ENCODE data around the gene IGF2. TPM values are rescaled to one million over a fixed set of nuclear protein-coding genes. Genes with fewer than 3 reads are reported as not detected.

IGF2 gene
- total RNA-seq, 2 experiments from 2014 or later = 0.91 TPM; not detected in 1

- no peaks in the 10 kb centered on the region for H3K27me3 Mint-ChIP-seq
- no peaks in the 10 kb centered on the region for H3K36me3 Mint-ChIP-seq
- CTCF ChIA-PET = no interaction called here
- no peak for DNase-seq
- no peak overlapping the region for H3K27ac Mint-ChIP-seq
- no peaks in the 10 kb centered on the region for H3K9me3 Mint-ChIP-seq (ENCODE audit: low read depth)
- no peaks in the 10 kb centered on the region for H3K4me1 Mint-ChIP-seq
- ATAC-seq = no peak
- no peak overlapping the region for H3K4me3 Mint-ChIP-seq
Observed at GRCh38 chr11:2177076-2177475, 37.9 kb upstream of the IGF2 start.

- no peak for ATAC-seq
- Mint-ChIP-seq H3K9me3 (ENCODE audit: low read depth) (no peaks in the 10 kb centered on the region), H3K27me3 (no peaks in the 10 kb centered on the region), H3K4me3 (no peak overlapping the region), H3K4me1 (no peaks in the 10 kb centered on the region), H3K36me3 (no peaks in the 10 kb centered on the region), H3K27ac (no peak overlapping the region)
- no peak for DNase-seq
- CTCF ChIA-PET = no interaction called here
Observed at GRCh38 chr11:2176389-2176900, 37.3 kb upstream of the IGF2 start.

GRCh38 chr11:2175659-2176058, 36.5 kb upstream of the IGF2 start:
- no peaks in the 10 kb centered on the region for H3K9me3 Mint-ChIP-seq (ENCODE audit: low read depth)
- CTCF ChIA-PET = interaction anchor here (1.1 kb wide), 1 partner anchor 24 kb away, joined by 3 read pairs; no protein-coding TSS in a partner anchor
- no peak overlapping the region for H3K4me3 Mint-ChIP-seq
- H3K27me3 Mint-ChIP-seq = no peaks in the 10 kb centered on the region
- ATAC-seq (no peak), DNase-seq (no peak)
- H3K36me3 Mint-ChIP-seq = no peaks in the 10 kb centered on the region
- no peak overlapping the region for H3K27ac Mint-ChIP-seq
- no peaks in the 10 kb centered on the region for H3K4me1 Mint-ChIP-seq

- no peaks in the 10 kb centered on the region for H3K9me3 Mint-ChIP-seq (ENCODE audit: low read depth)
- CTCF ChIA-PET = no interaction called here
- no peaks in the 10 kb centered on the region for H3K4me1 Mint-ChIP-seq
- no peak overlapping the region for H3K4me3 Mint-ChIP-seq
- no peak overlapping the region for H3K27ac Mint-ChIP-seq
- no peaks in the 10 kb centered on the region for H3K27me3 Mint-ChIP-seq
- H3K36me3 Mint-ChIP-seq = no peaks in the 10 kb centered on the region
- ATAC-seq = no peak
- DNase-seq = no peak
Observed at GRCh38 chr11:2174361-2174760, 35.2 kb upstream of the IGF2 start.

GRCh38 chr11:2173761-2174160, 34.6 kb upstream of the IGF2 start:
- H3K36me3 Mint-ChIP-seq = no peaks in the 10 kb centered on the region
- H3K9me3 Mint-ChIP-seq (ENCODE audit: low read depth) = no peaks in the 10 kb centered on the region
- no peak overlapping the region for H3K27ac Mint-ChIP-seq
- CTCF ChIA-PET = no interaction called here
- no peaks in the 10 kb centered on the region for H3K27me3 Mint-ChIP-seq
- no peaks in the 10 kb centered on the region for H3K4me1 Mint-ChIP-seq
- ATAC-seq = no peak
- no peak overlapping the region for H3K4me3 Mint-ChIP-seq
- no peak for DNase-seq

- H3K27me3 Mint-ChIP-seq = no peaks in the 10 kb centered on the region
- no peak for ATAC-seq
Observed at GRCh38 chr11:2173150-2173693, 34.0 kb upstream of the IGF2 start.

GRCh38 chr11:2172676-2173075, 33.5 kb upstream of the IGF2 start:
- CTCF ChIA-PET = no interaction called here
- Mint-ChIP-seq H3K4me1 (no peaks in the 10 kb centered on the region), H3K27me3 (no peaks in the 10 kb centered on the region), H3K36me3 (no peaks in the 10 kb centered on the region), H3K4me3 (no peak overlapping the region), H3K9me3 (ENCODE audit: low read depth) (no peaks in the 10 kb centered on the region), H3K27ac (no peak overlapping the region)
- ATAC-seq (no peak), DNase-seq (no peak)

More at GRCh38 chr11:2173150-2173693, 34.0 kb upstream of the IGF2 start:
- no peaks in the 10 kb centered on the region for H3K4me1 Mint-ChIP-seq
- no peaks in the 10 kb centered on the region for H3K9me3 Mint-ChIP-seq (ENCODE audit: low read depth)
- no peak overlapping the region for H3K27ac Mint-ChIP-seq
- no peak overlapping the region for H3K4me3 Mint-ChIP-seq
- no peaks in the 10 kb centered on the region for H3K36me3 Mint-ChIP-seq
- no peak for DNase-seq
- CTCF ChIA-PET = no interaction called here

- CTCF ChIA-PET = no interaction called here
- Mint-ChIP-seq H3K9me3 (ENCODE audit: low read depth) (no peaks in the 10 kb centered on the region), H3K36me3 (no peaks in the 10 kb centered on the region), H3K4me1 (no peaks in the 10 kb centered on the region), H3K4me3 (no peak within 1 kb of the TSS), H3K27ac (no peak within 1 kb of the TSS), H3K27me3 (no peaks in the 10 kb centered on the region)
- ATAC-seq (no peak), DNase-seq (no peak)
Observed at GRCh38 chr11:2171591-2172003, 32.4 kb upstream of the IGF2 start, which contains the start of gene TH. TSS of gene TH (minus strand) at chr11:2171815. CDS start at chr11:2171786, 29 bp downstream.

GRCh38 chr11:2169626-2170570, 30.7 kb upstream of the IGF2 start:
- Mint-ChIP-seq H3K27me3 (no peaks in the 10 kb centered on the region), H3K36me3 (no peaks in the 10 kb centered on the region), H3K4me1 (no peaks in the 10 kb centered on the region), H3K9me3 (ENCODE audit: low read depth) (no peaks in the 10 kb centered on the region), H3K27ac (no peak overlapping the region), H3K4me3 (no peak overlapping the region)
- DNase-seq = no peak
- ATAC-seq = no peak
- CTCF ChIA-PET = interaction anchor here (0.9 to 1.5 kb wide), 2 partner anchors 18 to 1047 kb away, joined by 4 read pairs; no protein-coding TSS in a partner anchor

- Mint-ChIP-seq H3K27me3 (no peaks in the 10 kb centered on the region), H3K4me3 (no peak overlapping the region), H3K36me3 (no peaks in the 10 kb centered on the region), H3K4me1 (no peaks in the 10 kb centered on the region), H3K27ac (no peak overlapping the region), H3K9me3 (ENCODE audit: low read depth) (no peaks in the 10 kb centered on the region)
- ATAC-seq (no peak), DNase-seq (no peak)
- CTCF ChIA-PET = interaction anchor here (0.9 kb wide), 1 partner anchor 1048 kb away, joined by 4 read pairs; no protein-coding TSS in a partner anchor
Observed at GRCh38 chr11:2169005-2169378, 29.8 kb upstream of the IGF2 start.

- H3K4me1 Mint-ChIP-seq = no peaks in the 10 kb centered on the region
- no peaks in the 10 kb centered on the region for H3K27me3 Mint-ChIP-seq
- H3K27ac Mint-ChIP-seq = no peak overlapping the region
- ATAC-seq (no peak), DNase-seq (no peak)
- CTCF ChIA-PET = interaction anchor here (2.3 kb wide), 1 partner anchor 252 kb away, joined by 14 read pairs; no protein-coding TSS in a partner anchor
- no peaks in the 10 kb centered on the region for H3K36me3 Mint-ChIP-seq
- no peaks in the 10 kb centered on the region for H3K9me3 Mint-ChIP-seq (ENCODE audit: low read depth)
- H3K4me3 Mint-ChIP-seq = no peak overlapping the region
Observed at GRCh38 chr11:2168286-2169004, 29.3 kb upstream of the IGF2 start.

GRCh38 chr11:2167141-2168045, 28.2 kb upstream of the IGF2 start:
- Mint-ChIP-seq H3K4me1 (no peaks in the 10 kb centered on the region), H3K27me3 (no peaks in the 10 kb centered on the region), H3K36me3 (no peaks in the 10 kb centered on the region), H3K9me3 (ENCODE audit: low read depth) (no peaks in the 10 kb centered on the region), H3K4me3 (no peak overlapping the region), H3K27ac (no peak overlapping the region)
- DNase-seq (no peak), ATAC-seq (no peak)
- CTCF ChIA-PET = interaction anchor here (2.3 kb wide), 1 partner anchor 253 kb away, joined by 14 read pairs; no protein-coding TSS in a partner anchor

Measured in activated CD8-positive, alpha-beta memory T cell treated with anti-CD3 and anti-CD28 coated beads, Interleukin-2, amount 10 ng/mL, durations not matched to agents 7 days and 5 days (primary cell).